Mesenchymal stem cell (in vitro differentiated cells and primary cell): ENCODE results near the gene LYPD4.

ENCODE experiments used
- DNase-seq: peaks from one replicate; pipeline ENCODE4 v3.0.0-alpha.2; 2013
- H2AFZ ChIP-seq: one replicate; pipeline ENCODE4 v1.6.1; 2013; ENCODE audit warnings: low read depth, mild to moderate bottlenecking, control low read depth, inconsistent platforms, low read length, moderate library complexity
- H2AK5ac ChIP-seq: 2 replicates; pipeline ENCODE4 v1.6.1; 2013; ENCODE audit warnings: low read length, moderate library complexity, mild to moderate bottlenecking, inconsistent platforms; ENCODE audit not compliant: severe bottlenecking
- H2BK120ac ChIP-seq: one replicate; pipeline ENCODE4 v1.6.1; 2013; ENCODE audit warnings: low read depth, mild to moderate bottlenecking, inconsistent platforms, low read length, moderate library complexity
- H2BK12ac ChIP-seq, 2 experiments: one replicate each; pipeline ENCODE4 v1.6.1; 2013; ENCODE audit warnings: inconsistent platforms in 2 of 2, low read length in 2 of 2, mild to moderate bottlenecking in 2 of 2, moderate library complexity in 2 of 2, control low read depth in 1 of 2
- H2BK15ac ChIP-seq: one replicate; pipeline ENCODE4 v1.6.1; 2013; ENCODE audit warnings: mild to moderate bottlenecking, low read depth, inconsistent platforms; ENCODE audit not compliant: poor library complexity, severe bottlenecking
- H2BK5ac ChIP-seq: 2 replicates; pipeline ENCODE4 v1.6.1; 2013; ENCODE audit warnings: low read depth, mild to moderate bottlenecking, low read length, control low read depth, inconsistent platforms; ENCODE audit not compliant: poor library complexity, severe bottlenecking
- H3K14ac ChIP-seq, 2 experiments: one replicate each; pipeline ENCODE4 v1.6.1; 2013; ENCODE audit warnings: inconsistent platforms in 2 of 2, low read length in 2 of 2, control low read depth in 1 of 2, mild to moderate bottlenecking in 1 of 2, moderate library complexity in 1 of 2
- H3K18ac ChIP-seq, 2 experiments: one replicate each; pipeline ENCODE4 v1.6.1; 2013; ENCODE audit warnings: inconsistent platforms in 2 of 2, low read length in 2 of 2, control low read depth in 1 of 2, low read depth in 1 of 2, mild to moderate bottlenecking in 1 of 2
- H3K23ac ChIP-seq, 2 experiments: one replicate each; pipeline ENCODE4 v1.6.1; 2013; ENCODE audit warnings: inconsistent platforms in 2 of 2, low read length in 2 of 2, mild to moderate bottlenecking in 2 of 2, moderate library complexity in 2 of 2, control low read depth in 1 of 2
- H3K27ac ChIP-seq: 2 replicates; pipeline ENCODE4 v1.5.1; 2013; ENCODE audit warnings: mild to moderate bottlenecking, moderate library complexity, low read length, control low read depth, inconsistent platforms; ENCODE audit not compliant: poor library complexity, severe bottlenecking
- H3K27me3 ChIP-seq, 2 experiments: 2 replicates each; pipeline versions ENCODE4 v1.6.1 to v1.7.0; 2013; ENCODE audit warnings: low read length in 2 of 2, mild to moderate bottlenecking in 2 of 2, moderate library complexity in 2 of 2, control low read depth in 1 of 2, inconsistent platforms in 1 of 2; ENCODE audit not compliant: control insufficient read depth in 1 of 2, insufficient read depth in 1 of 2
- H3K36me3 ChIP-seq, 2 experiments: 2 replicates each; pipeline versions ENCODE4 v1.6.1 to v1.7.0; 2013; ENCODE audit warnings: low read length in 2 of 2, control low read depth in 1 of 2, inconsistent platforms in 1 of 2, low read depth in 1 of 2, mild to moderate bottlenecking in 1 of 2; ENCODE audit not compliant: insufficient read depth in 2 of 2, control insufficient read depth in 1 of 2
- H3K4ac ChIP-seq, 2 experiments: one replicate each; pipeline ENCODE4 v1.6.1; 2013; ENCODE audit warnings: inconsistent platforms in 2 of 2, low read length in 2 of 2, mild to moderate bottlenecking in 2 of 2, moderate library complexity in 2 of 2, control low read depth in 1 of 2, low read depth in 1 of 2
- H3K4me1 ChIP-seq: 2 replicates; pipeline ENCODE4 v1.6.1; 2013; ENCODE audit warnings: low read depth, low read length, control low read depth; ENCODE audit not compliant: control insufficient read depth, insufficient read depth
- H3K4me2 ChIP-seq: 2 replicates; pipeline ENCODE4 v1.6.1; 2013; ENCODE audit warnings: low read length, mild to moderate bottlenecking, inconsistent platforms; ENCODE audit not compliant: poor library complexity, severe bottlenecking
- H3K4me3 ChIP-seq, 2 experiments: 2 replicates each; pipeline versions ENCODE4 v1.5.1 to v1.7.0; 2013; ENCODE audit warnings: low read length in 2 of 2, mild to moderate bottlenecking in 2 of 2, control low read depth in 1 of 2, low read depth in 1 of 2; ENCODE audit not compliant: insufficient read depth in 1 of 2
- H3K79me1 ChIP-seq: replicated peaks from 2 replicates; pipeline ENCODE4 v1.6.1; 2013; ENCODE audit warnings: mild to moderate bottlenecking, control low read depth, low read length, inconsistent platforms; ENCODE audit not compliant: poor library complexity, severe bottlenecking
- H3K9ac ChIP-seq: 2 replicates; pipeline ENCODE4 v1.7.0; 2013; ENCODE audit warnings: mild to moderate bottlenecking, low read length, moderate library complexity
- H3K9me3 ChIP-seq: 2 replicates; pipeline ENCODE4 v1.7.0; 2013; ENCODE audit warnings: mild to moderate bottlenecking, low read length; ENCODE audit not compliant: control insufficient read depth
- H4K8ac ChIP-seq: one replicate; pipeline ENCODE4 v1.6.1; 2013; ENCODE audit warnings: inconsistent platforms, mild to moderate bottlenecking, low read length, moderate library complexity
- H4K91ac ChIP-seq: one replicate; pipeline ENCODE4 v1.6.1; 2013; ENCODE audit warnings: mild to moderate bottlenecking, low read length, inconsistent platforms
- WGBS: methylation state at CpG from one replicate; pipeline ENCODE4 v1.1.7; 2013; ENCODE audit warnings: mixed read lengths; 5-methylcytosine and 5-hydroxymethylcytosine counted together

The LYPD4 gene

GRCh38 chr19:41889896-41890295 is 45.4 kb upstream of the LYPD4 start:
- Histone ChIP-seq H3K4ac (no peak overlapping the region), H3K27ac (no peak overlapping the region), H4K91ac (no peak overlapping the region), H3K23ac (no peak overlapping the region), H3K4me3 (no peak overlapping the region), H3K27me3 (no peaks in the 10 kb centered on the region), H2BK120ac (no peak overlapping the region), H2BK15ac (no peak overlapping the region), H2AFZ (no peak overlapping the region), H3K4me1 (peaks cover 26% of the 10 kb centered on the region), H2BK12ac (no peak overlapping the region), H4K8ac (peak overlapping the region; percentile 9), H2BK5ac (no peak overlapping the region), H3K14ac (no peak overlapping the region), H2AK5ac (no peak overlapping the region), H3K4me2 (no peak overlapping the region), H3K18ac (no peak overlapping the region), H3K9me3 (no peaks in the 10 kb centered on the region), H3K36me3 (peaks cover 44 to 54% of the 10 kb centered on the region in 2 experiments), H3K79me1 (peaks cover 47% of the 10 kb centered on the region), H3K9ac (no peak overlapping the region)
- 97% methylated on average over 8 of the region's 8 CpGs for WGBS
- no peak for DNase-seq

- H2BK12ac ChIP-seq: no peak overlapping the region
- H3K4me1 ChIP-seq: peaks cover 26% of the 10 kb centered on the region
- no peak overlapping the region for H2AFZ ChIP-seq
- no peak overlapping the region for H2BK5ac ChIP-seq
- no peak overlapping the region for H3K23ac ChIP-seq
- H3K9ac ChIP-seq: no peak overlapping the region
- H3K4me2 ChIP-seq: no peak overlapping the region
- no peaks in the 10 kb centered on the region for H3K9me3 ChIP-seq
- H2BK120ac ChIP-seq: no peak overlapping the region
- WGBS: 94% methylated on average over 12 of the region's 12 CpGs
- no peak overlapping the region for H3K14ac ChIP-seq
- peaks cover 51% of the 10 kb centered on the region for H3K79me1 ChIP-seq
- H2BK15ac ChIP-seq: no peak overlapping the region
- H3K36me3 ChIP-seq: peaks cover 37 to 44% of the 10 kb centered on the region in 2 experiments
- no peak overlapping the region for H3K27ac ChIP-seq
- no peak overlapping the region for H4K91ac ChIP-seq
- no peak for DNase-seq
- no peaks in the 10 kb centered on the region for H3K27me3 ChIP-seq
- no peak overlapping the region for H3K18ac ChIP-seq
- no peak overlapping the region for H3K4ac ChIP-seq
- H3K4me3 ChIP-seq: no peak overlapping the region
- H2AK5ac ChIP-seq: no peak overlapping the region
- no peak overlapping the region for H4K8ac ChIP-seq
These were observed 44.4 kb upstream of the LYPD4 start for GRCh38 chr19:41888926-41889325.

GRCh38 chr19:41887711-41888382 is 43.4 kb upstream of the LYPD4 start:
- Histone ChIP-seq H3K36me3 (peaks cover 34 to 38% of the 10 kb centered on the region in 2 experiments), H3K4ac (no peak overlapping the region), H4K8ac (peak overlapping the region; percentile 4), H4K91ac (no peak overlapping the region), H3K4me3 (no peak overlapping the region), H2BK15ac (no peak overlapping the region), H3K4me2 (peak overlapping the region; percentile 34), H3K18ac (no peak overlapping the region), H3K27me3 (no peaks in the 10 kb centered on the region), H3K9ac (no peak overlapping the region), H3K4me1 (peaks cover 25% of the 10 kb centered on the region), H2BK5ac (no peak overlapping the region), H3K14ac (no peak overlapping the region), H3K79me1 (peaks cover 48% of the 10 kb centered on the region), H2BK120ac (no peak overlapping the region), H3K27ac (peak overlapping the region; percentile 52), H2AFZ (no peak overlapping the region), H2BK12ac (no peak overlapping the region), H3K9me3 (no peaks in the 10 kb centered on the region), H2AK5ac (peak overlapping the region; percentile 59), H3K23ac (no peak overlapping the region)
- DNase-seq: peak; percentile 20
- 72% methylated on average over 8 of the region's 17 CpGs for WGBS

GRCh38 chr19:41886761-41887710 is 42.6 kb upstream of the LYPD4 start:
- Histone ChIP-seq H3K36me3 (peaks cover 26 to 30% of the 10 kb centered on the region in 2 experiments), H3K4ac (no peak overlapping the region), H3K4me3 (no peak overlapping the region), H3K27ac (peak overlapping the region; percentile 32), H3K4me2 (peak overlapping the region; percentile 34), H3K79me1 (peaks cover 41% of the 10 kb centered on the region), H2AK5ac (peak overlapping the region; percentile 59), H2BK12ac (no peak overlapping the region), H2BK15ac (no peak overlapping the region), H4K8ac (no peak overlapping the region), H4K91ac (no peak overlapping the region), H3K4me1 (peaks cover 26% of the 10 kb centered on the region), H3K9ac (peak overlapping the region; percentile 37), H3K27me3 (no peaks in the 10 kb centered on the region), H2AFZ (no peak overlapping the region), H2BK5ac (no peak overlapping the region), H3K18ac (no peak overlapping the region), H3K14ac (no peak overlapping the region), H2BK120ac (no peak overlapping the region), H3K23ac (no peak overlapping the region), H3K9me3 (no peaks in the 10 kb centered on the region)
- no peak for DNase-seq
- WGBS: 75% methylated on average over 11 of the region's 13 CpGs
